ENCODE measurements around the gene CDK12.
"Not testable (repeated sequence)": the region's sequence is repeated elsewhere in the genome, so short reads cannot be mapped to it uniquely, and the experiment has no call there.

The CDK12 gene

DNA sequence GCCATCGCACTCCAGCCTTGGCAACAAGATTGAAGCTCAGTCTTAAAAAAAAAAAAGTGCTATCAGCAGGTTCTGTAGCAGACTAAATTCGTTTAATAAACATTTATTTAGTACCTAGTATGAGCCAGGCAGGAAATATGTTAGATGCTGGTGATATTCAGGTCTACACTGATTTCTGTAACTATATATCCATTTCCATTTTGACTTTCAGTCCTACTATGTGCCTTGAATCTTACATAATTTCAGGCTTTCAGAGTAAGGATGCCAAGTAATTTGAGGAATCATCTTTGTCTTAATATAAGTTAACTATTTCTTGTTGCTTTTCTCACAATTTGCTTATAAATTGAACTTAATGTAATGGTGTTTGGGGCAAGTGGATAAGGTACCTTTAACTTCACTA lies 46.2 kb downstream of the CDK12 start:
- DNase-seq (ENCODE audit: low spot score): no peak

DNA sequence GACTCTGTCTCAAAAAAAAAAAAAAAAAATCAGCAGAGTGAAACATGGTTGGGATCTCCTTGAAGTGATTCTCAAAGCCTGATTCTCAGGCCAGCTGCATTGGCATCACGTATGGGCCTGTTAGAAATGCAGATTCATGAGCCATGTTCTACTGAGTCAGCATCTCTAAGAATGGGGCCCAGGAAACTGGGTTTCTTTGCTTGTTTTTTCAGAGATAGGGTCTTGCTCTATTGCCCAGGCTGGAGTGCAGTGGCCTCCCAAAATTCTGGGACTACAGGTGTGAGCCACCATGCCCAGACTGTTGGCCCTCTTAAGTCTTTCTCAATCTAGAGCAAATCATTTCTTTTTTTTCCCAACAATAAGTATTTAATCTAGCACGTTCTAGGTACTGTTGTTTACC lies 47.7 kb downstream of the CDK12 start:
- no peak for DNase-seq (ENCODE audit: low spot score)

DNA sequence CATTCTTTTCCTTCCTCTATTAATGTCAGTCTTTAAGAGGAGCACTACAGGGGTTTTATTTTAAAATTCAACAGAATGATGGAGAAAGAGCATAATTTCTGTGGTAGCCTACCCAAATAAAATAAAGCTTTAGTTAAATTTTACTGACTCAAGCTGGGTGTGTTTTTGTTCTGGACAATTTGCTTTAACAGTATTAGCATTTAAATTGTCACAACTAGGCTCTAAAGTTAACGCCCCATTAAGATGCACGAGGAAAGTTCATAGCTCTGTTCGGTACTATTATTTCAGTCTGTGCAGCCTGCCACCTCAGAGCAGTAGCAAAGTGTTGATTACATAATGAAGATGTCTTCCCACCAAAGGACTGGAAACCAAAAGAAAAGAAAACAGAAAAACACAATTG lies 52.0 kb downstream of the CDK12 start:
- DNase-seq (ENCODE audit: low spot score): no peak

DNA sequence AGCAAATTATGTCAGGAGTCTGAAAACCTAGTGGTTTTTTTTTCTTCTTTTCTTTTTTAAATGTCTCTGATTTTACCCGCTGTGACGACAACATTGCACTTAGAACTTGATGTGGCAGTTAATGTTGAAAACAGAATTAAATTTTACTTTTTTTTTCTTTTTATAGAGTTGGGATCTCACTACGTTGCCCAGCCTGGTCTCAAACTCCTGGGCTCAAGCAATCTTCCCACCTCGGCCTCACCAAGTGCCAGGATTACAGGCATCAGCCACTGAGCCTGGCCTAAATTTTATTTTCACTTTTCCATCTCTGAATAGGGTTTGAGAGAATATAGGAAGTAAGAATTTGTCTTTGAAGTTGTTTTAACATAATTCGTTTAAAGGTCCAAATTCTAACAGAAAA lies 52.6 kb downstream of the CDK12 start:
- DNase-seq (ENCODE audit: low spot score): no peak

DNA sequence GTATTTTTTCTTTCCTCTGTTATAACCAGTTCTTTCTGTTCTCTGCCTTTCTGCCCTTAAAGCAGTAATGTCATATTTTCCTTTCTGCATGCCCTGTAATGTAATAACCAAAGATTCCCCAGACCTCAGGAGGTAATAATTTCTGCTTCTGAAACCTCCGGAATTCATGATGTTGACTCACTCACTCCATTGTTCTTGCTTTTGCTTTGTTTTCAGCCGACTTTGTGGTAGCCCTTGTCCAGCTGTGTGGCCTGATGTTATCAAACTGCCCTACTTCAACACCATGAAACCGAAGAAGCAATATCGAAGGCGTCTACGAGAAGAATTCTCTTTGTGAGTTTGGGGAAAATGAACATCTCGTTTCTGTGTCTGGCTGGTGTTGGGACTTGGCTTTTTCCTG lies 55.9 kb downstream of the CDK12 start:
- no peak for DNase-seq (ENCODE audit: low spot score)

DNA sequence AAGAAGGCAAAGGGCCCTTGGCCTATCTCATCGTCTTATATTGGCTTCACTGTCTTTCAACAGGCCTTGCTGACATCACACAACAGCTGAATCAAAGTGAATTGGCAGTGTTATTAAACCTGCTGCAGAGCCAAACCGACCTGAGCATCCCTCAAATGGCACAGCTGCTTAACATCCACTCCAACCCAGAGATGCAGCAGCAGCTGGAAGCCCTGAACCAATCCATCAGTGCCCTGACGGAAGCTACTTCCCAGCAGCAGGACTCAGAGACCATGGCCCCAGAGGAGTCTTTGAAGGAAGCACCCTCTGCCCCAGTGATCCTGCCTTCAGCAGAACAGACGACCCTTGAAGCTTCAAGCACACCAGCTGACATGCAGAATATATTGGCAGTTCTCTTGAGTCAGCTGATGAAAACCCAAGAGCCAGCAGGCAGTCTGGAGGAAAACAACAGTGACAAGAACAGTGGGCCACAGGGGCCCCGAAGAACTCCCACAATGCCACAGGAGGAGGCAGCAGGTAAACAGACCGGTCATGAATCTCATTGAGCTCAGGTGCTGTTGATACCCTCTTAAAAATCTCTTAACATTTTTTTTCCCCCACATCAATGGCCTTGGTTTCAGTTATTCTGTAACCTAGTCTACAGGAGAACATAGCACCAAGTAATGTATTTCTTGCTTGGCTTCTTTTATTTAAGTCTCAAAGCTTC lies 64.7 kb downstream of the CDK12 start:
- DNase-seq (ENCODE audit: low spot score): no peak

DNA sequence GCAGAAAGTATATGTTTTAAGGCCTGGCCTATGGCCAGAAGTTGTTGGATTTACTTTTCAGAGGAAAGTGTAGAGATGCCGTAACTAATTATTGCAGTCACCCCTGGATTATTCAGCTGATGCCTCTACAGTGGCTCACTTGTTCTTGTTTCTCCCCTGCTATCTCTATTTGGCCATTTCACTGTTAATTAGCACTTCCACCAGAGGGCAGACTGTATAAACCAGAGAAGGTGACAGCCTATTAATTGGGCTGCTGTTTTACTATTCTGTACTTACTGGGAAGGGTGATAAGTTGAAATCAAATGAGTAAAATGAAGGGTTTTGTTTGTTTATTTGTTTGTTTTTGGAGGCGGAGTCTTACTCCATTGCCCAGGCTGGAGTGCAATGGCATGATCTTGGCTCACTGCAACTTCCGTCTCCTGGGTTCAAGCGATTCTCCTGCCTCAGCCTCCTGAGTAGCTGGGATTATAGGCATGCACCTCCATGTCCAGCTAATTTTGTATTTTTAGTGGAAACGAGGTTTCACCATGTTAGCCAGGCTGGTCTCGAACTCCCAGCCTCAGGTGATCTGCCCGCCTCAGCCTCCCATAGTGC lies 66.0 kb downstream of the CDK12 start:
- no peak for DNase-seq (ENCODE audit: low spot score)

DNA sequence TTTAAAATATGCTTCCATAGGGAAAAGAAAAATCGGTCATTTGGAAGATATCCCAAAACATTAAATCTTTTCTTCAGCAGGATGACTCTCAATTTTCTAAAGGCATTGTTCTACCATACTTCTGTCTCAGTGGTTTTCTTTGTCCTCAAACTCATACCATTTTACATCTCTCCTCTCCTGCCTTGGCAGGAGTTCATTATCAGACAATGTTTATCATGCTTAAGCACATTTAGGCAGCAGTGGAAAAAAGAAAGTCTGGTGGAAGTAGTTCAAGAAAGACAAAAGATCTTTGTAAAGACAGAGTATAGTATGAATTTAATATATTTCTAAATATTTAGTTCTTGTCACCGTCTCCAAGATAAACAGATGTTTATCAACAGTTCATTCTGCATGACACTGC lies 68.2 kb downstream of the CDK12 start:
- no peak for DNase-seq (ENCODE audit: low spot score)

DNA sequence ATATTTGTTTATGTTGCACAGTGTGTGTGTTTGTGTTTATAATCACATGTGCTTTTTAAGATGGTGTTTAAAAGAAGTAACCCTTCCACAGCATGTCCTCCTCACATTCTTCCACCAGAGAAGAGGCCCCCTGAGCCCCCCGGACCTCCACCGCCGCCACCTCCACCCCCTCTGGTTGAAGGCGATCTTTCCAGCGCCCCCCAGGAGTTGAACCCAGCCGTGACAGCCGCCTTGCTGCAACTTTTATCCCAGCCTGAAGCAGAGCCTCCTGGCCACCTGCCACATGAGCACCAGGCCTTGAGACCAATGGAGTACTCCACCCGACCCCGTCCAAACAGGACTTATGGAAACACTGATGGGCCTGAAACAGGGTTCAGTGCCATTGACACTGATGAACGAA lies 69.2 kb downstream of the CDK12 start:
- no peak for DNase-seq (ENCODE audit: low spot score)

DNA sequence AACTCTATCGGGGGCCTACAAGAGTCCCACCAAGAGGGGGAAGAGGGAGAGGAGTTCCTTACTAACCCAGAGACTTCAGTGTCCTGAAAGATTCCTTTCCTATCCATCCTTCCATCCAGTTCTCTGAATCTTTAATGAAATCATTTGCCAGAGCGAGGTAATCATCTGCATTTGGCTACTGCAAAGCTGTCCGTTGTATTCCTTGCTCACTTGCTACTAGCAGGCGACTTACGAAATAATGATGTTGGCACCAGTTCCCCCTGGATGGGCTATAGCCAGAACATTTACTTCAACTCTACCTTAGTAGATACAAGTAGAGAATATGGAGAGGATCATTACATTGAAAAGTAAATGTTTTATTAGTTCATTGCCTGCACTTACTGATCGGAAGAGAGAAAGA lies 70.0 kb downstream of the CDK12 start:
- no peak for DNase-seq (ENCODE audit: low spot score)

DNA sequence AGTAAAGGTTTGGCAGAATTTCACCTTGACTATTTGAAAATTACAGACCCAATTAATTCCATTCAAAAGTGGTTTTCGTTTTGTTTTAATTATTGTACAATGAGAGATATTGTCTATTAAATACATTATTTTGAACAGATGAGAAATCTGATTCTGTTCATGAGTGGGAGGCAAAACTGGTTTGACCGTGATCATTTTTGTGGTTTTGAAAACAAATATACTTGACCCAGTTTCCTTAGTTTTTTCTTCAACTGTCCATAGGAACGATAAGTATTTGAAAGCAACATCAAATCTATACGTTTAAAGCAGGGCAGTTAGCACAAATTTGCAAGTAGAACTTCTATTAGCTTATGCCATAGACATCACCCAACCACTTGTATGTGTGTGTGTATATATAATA lies 72.6 kb downstream of the CDK12 start:
- DNase-seq (ENCODE audit: low spot score): no peak

DNA sequence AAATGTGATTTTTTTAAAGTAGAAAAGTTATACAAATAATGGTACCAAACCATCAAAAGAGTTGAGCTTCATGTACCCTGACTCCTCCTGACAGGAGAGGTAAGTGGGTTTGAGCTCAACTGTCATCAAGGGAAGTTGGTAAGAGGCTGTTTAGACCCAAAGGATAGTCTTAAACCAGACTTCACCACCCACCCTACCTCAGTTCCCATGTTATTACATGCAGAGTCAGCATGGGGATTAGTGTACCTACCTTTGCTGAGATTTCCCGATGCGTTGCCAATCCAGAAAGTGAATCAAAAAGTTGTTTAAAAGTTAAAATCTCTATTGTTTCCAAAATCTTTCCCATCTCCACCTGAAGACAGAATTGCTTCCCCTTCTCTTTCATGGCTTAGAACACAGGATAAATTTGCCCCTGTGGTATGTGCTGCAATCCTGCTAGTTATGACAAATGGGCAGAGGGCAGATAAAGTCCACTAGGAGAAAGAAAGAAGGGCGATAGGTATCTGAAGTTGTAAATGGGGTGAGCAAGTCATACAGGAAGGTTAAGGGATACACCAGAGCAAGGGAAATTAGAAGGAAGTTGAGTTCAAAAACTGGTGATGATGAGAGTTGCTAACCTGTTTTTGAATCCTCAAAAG lies 73.6 kb downstream of the CDK12 start:
- DNase-seq (ENCODE audit: low spot score): no peak

DNA sequence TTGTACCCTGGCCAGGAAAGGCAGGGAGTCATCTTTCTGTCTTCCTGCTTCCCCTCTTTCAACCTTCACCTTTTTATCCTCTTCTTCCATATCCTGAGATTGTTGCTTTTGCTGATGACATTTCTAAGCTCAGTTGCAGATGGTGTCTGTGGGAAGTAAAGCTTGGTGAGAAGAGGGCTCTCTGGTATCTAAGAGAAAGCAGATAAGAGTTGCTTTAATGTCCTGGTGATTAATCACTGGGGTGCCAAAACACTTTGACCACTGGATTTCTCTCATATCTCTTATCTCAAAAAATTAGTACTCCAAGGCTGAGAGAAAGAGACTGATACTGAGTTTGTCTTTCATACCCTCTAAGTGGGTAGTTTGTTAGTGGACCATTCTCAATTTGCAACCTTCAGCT lies 75.2 kb downstream of the CDK12 start:
- DNase-seq (ENCODE audit: low spot score): no peak

DNA sequence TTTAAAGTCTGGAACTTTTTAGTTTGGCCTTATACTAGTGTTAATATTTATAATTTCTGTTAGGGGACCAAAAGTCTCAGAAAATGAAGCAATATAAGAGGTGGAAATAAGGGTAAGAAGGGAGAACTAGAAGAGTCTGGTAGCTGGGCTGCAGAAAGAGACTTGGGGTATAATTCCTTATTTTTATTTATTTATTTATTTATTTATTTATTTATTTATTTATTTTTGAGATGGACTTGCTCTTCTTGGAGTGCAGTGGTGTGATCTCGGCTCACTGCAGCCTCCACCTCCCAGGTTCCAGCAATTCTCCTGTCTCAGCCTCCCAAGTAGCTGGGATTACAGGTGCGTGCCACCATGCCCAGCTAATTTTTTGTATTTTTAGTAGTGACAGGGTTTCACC lies 76.1 kb downstream of the CDK12 start:
- DNase-seq (ENCODE audit: low spot score): not testable (repeated sequence)

DNA sequence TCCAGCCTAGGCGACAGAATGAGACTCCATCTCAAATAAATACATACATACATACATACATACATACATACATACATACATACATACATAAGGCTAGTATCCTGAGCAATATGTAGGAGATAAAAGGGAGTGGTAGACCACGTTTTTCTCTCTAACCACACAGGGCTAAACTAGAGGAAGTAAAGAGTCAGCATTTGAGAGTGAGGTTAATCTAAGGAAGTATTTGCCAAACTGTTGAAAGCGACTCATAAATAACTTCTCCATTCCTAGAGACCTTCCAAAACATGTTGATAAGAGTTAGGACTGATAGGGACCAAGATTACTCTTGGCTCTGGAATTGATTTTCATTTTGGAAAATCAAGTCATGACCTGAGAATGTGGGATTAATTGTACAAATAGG lies 77.6 kb downstream of the CDK12 start:
- DNase-seq (ENCODE audit: low spot score): no peak

DNA sequence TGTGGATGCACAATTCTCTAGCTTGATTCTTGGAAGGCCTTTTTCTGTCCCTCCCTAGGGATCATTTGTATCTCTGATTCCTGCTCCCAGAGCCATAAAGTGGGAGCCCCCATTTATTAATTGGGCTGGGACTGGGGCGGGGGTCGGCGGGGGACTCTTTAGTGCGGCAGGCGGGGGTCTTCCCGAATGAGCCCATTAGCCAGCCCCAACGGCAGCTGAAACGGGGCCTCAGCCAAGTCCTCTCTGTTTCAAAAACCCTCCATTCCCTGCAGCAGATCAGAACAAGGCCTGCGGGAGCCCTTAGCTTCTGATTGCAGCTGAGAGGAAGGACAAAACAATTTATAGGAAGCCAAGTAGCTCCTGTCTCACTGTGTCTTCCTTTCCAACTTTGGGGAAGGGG lies 79.3 kb downstream of the CDK12 start:
- DNase-seq (ENCODE audit: low spot score): no peak

DNA sequence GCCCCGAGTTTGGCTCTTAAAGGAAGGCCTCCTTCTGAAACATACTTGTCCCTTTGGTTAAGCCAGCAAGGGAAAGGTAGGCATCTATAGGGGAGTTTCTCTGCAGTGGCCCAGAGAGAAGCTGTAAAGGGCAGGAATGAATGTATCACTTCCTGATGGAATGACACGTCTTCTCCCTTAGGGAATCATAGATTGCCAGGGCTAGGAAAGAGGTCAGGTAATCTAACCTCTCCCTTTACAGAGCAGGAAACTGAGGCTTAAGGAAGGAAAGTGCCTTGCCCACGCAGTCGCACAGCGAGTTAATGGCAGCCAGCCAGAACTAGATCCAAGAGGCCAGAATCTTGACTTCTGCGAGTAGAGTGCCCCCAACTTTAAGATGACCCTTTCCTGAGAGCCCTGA lies 80.4 kb downstream of the CDK12 start:
- DNase-seq (ENCODE audit: low spot score): no peak

DNA sequence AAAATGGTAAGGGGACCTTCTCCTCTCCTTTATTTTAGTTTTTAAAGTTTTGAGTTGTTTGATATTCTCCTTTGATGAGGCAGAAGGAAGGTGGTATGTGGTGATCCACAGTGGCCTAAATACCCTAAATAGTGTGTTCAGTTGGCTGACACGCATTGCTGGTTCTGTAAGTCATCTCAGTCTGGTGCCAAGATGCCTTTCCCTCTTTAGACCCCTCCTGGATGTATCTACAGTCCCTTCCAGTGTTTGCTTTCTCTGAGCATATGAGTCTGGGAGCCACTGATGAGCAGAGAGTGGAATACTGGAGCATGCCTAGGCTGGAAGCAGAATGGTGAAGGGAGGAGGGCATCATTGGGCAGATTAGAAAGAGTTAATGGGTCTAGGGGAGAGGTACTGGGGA lies 81.9 kb downstream of the CDK12 start:
- DNase-seq (ENCODE audit: low spot score): no peak

DNA sequence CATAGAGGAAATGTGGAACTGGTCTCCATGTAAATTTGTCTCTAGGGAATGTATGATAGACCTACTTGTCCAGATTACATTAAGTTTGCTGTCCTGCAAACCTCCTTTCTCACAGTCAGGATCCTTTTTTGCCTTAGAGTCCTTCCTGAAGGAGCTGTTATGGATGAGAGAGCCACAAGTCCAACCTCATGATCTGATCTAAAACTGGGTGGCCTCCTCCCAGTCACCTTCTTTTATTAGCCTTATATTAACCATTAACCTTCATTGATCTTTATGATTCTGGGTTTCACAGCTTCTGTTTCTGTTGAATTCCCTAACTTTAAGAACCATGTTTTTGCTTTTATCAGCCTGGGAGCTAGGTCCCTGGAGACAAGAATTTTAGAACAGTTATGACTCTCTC lies 82.4 kb downstream of the CDK12 start:
- DNase-seq (ENCODE audit: low spot score): no peak

DNA sequence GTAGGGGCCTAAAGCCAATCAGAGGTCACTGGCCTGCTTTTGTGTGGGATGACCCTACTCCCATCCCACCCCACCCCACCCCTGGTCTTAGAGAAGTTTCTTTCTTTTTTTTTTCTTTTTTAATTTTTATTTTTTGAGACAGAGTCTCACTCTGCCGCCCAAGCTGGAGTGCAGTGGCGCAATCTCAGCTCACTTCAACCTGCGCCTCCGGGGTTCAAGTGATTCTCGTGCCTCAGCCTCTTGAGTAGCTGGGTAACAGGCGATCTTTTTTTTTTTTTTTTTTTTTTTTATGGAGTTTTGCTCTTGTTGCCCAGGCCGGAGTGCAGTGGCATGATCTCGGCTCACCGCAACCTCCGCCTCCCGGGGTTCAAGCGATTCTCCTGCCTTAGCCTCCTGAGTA lies 83.1 kb downstream of the CDK12 start:
- not testable (repeated sequence) for DNase-seq (ENCODE audit: low spot score)

DNA sequence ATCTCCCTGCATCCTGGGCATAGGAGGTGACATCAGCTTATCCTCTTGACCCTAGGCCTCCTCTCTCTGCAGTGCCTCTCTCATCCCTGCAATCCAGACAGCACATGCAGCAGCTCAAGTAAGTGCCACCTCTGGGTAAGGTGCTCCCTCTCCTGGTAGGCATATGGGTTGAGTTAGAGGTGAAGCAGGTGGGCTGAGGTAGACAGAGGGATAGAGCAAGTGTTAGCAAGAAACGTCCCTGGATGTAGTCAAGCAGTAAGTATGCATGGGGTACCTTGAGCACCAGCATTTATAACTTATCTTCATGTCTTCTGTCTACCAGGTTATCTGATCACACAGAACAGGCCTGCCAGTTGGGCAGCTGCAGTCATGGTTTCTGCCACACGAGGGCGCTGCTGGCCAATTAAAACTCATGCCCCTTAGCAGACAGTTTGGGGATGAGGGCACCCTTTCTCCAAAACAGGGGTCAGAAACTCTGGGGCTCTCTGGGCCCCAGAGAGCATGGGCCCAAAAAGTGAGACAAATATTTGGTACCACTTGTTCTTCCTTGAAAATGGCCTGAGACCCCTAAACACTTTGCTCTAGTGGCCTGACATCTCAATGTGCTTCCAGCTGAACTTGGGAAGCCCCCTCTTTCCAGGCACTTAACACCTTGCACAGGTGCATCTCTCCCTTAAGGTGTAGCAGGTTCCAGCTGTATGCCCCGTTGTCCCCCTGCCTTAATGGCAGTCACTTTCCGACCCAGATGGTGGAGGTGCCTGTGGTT lies 86.6 kb downstream of the CDK12 start:
- DNase-seq (ENCODE audit: low spot score): peak; percentile 60

DNA sequence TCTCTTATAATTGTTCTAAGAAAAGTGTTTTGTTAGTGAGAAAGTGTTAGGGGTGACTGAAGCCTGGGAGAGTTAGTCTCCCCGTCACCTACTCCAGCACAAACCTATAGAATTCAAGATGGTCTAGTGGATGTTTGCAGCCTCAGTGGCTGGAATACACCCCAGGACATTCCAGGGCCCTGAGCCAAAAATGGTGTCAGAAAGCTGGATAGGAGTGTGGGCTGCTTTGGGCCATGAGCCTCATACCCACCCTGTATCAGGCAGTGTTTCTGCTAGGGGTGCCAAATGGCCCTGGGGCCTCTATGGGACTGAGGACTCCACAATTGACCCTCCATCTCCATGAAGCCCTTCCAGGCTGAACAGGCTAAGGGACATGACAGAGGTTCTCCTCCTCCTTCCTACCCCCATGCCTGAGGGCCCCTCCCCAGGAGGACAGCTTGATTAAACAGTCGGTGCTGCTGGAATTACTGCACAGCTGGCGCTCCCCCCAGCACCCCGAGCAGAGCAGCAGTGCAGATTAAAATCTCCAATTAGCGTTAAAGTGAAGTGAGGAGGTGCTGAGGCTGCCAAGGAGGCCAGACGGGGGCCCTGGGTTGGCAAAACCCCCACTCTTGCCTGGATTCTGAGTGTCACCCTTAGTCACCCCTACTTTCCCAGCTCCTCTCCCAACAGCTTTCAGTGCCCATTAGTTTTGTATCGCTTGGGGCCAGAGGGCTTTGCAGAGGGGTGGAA lies 87.4 kb downstream of the CDK12 start:
- DNase-seq (ENCODE audit: low spot score): no peak

Measured in hepatic stellate cell (primary cell).